Astrocyte (in vitro differentiated cells and primary cell): ENCODE data around the gene INHBE. TPM values are rescaled to one million over a fixed set of nuclear protein-coding genes. Genes with fewer than 3 reads are reported as not detected.

Experiments
- DNase-seq: peaks from one replicate; pipeline ENCODE4 v3.0.0-alpha.2; 2010; ENCODE audit warnings: low read depth
- FAIRE-seq: peaks from 2 replicates; lab custom pipeline; 2011; peaks lifted over from hg19 to GRCh38; lab: Jason Lieb, UNC
- H2AFZ ChIP-seq: 2 replicates; pipeline ENCODE4 v1.6.0; 2012; ENCODE audit warnings: low read depth, low read length, inconsistent platforms
- H3K27ac ChIP-seq: 2 replicates; pipeline ENCODE4 v1.5.1; 2011; ENCODE audit warnings: low read depth, low read length, inconsistent platforms
- H3K27me3 ChIP-seq: 2 replicates; pipeline ENCODE4 v1.6.0; 2011; ENCODE audit warnings: low read length, inconsistent platforms; ENCODE audit not compliant: insufficient read depth
- H3K36me3 ChIP-seq: 2 replicates; pipeline ENCODE4 v1.5.1; 2011; ENCODE audit warnings: low read length, inconsistent platforms; ENCODE audit not compliant: insufficient read depth
- H3K4me1 ChIP-seq: 2 replicates; pipeline ENCODE4 v1.5.1; 2011; ENCODE audit warnings: low read length, inconsistent platforms; ENCODE audit not compliant: insufficient read depth
- H3K4me2 ChIP-seq: 2 replicates; pipeline ENCODE4 v1.6.0; 2012; ENCODE audit warnings: low read length, inconsistent platforms
- H3K4me3 ChIP-seq: 2 replicates; pipeline ENCODE4 v1.5.1; 2011; ENCODE audit warnings: low read depth, mild to moderate bottlenecking, low read length, inconsistent platforms; ENCODE audit not compliant: insufficient read depth
- H3K79me2 ChIP-seq: 2 replicates; pipeline ENCODE4 v1.6.0; 2012; ENCODE audit warnings: mild to moderate bottlenecking, low read length, inconsistent platforms; ENCODE audit not compliant: insufficient read depth
- H3K9ac ChIP-seq: 2 replicates; pipeline ENCODE4 v1.6.0; 2012; ENCODE audit warnings: mild to moderate bottlenecking, low read length, inconsistent platforms
- H3K9me3 ChIP-seq: 2 replicates; pipeline ENCODE4 v1.5.1; 2012; ENCODE audit warnings: low read depth, mild to moderate bottlenecking, low read length, inconsistent platforms; ENCODE audit not compliant: insufficient read depth
- H4K20me1 ChIP-seq: 2 replicates; pipeline ENCODE4 v1.6.0; 2012; ENCODE audit warnings: low read length, inconsistent platforms; ENCODE audit not compliant: insufficient read depth
- H3K27ac Mint-ChIP-seq: one replicate; pipeline ENCODE4 v1.8.0; 2021; ENCODE audit warnings: mild to moderate bottlenecking, mixed read lengths; ENCODE audit not compliant: unreplicated experiment
- H3K27me3 Mint-ChIP-seq: one replicate; pipeline ENCODE4 v1.8.0; 2021; ENCODE audit warnings: low read depth, mixed read lengths; ENCODE audit not compliant: unreplicated experiment
- H3K36me3 Mint-ChIP-seq: one replicate; pipeline ENCODE4 v1.8.0; 2021; ENCODE audit warnings: low read depth, mixed read lengths; ENCODE audit not compliant: unreplicated experiment
- H3K4me1 Mint-ChIP-seq: one replicate; pipeline ENCODE4 v1.8.0; 2021; ENCODE audit warnings: low read depth, mixed read lengths; ENCODE audit not compliant: unreplicated experiment
- H3K4me3 Mint-ChIP-seq: one replicate; pipeline ENCODE4 v1.8.0; 2021; ENCODE audit warnings: mild to moderate bottlenecking, moderate library complexity, mixed read lengths; ENCODE audit not compliant: unreplicated experiment
- H3K9me3 Mint-ChIP-seq: one replicate; pipeline ENCODE4 v1.8.0; 2021; ENCODE audit warnings: mild to moderate bottlenecking, mixed read lengths; ENCODE audit not compliant: unreplicated experiment
- EZH2 ChIP-seq: IDR thresholded peaks from 2 replicates; pipeline ENCODE4 v1.6.1; 2012; ENCODE audit warnings: mild to moderate bottlenecking, low read length, inconsistent platforms; ENCODE audit not compliant: insufficient read depth
- total RNA-seq: library from RNA; stranded (reverse); gene quantifications from 2 replicates; pipeline ENCODE4 v1.2.1, GENCODE V29; 2021
- TF ChIP-seq, protein P1 (sequence below): IDR thresholded peaks from 2 replicates; pipeline ENCODE4 v1.5.1; 2011; ENCODE audit warnings: low read depth, mild to moderate bottlenecking, inconsistent platforms, low read length, moderate library complexity; ENCODE audit not compliant: insufficient read depth

INHBE gene
- total RNA-seq, 1 donor from 2014 or later, result 24.6 TPM

GRCh38 chr12:57461917-57462250 is 6.8 kb downstream of the INHBE start:
- peak; percentile 21 for DNase-seq
- no peak for FAIRE-seq
- H3K27ac Mint-ChIP-seq, result peak overlapping the region; percentile 86
- Histone ChIP-seq H4K20me1 (no peaks in the 10 kb centered on the region), H3K9ac (peak overlapping the region; percentile 79), H2AFZ (peak overlapping the region; percentile 85), H3K4me2 (peak overlapping the region; percentile 99), H3K27me3 (no peaks in the 10 kb centered on the region), H3K9me3 (no peaks in the 10 kb centered on the region), H3K79me2 (no peaks in the 10 kb centered on the region), H3K4me3 (peak overlapping the region; percentile 82), H3K4me1 (peaks cover 24% of the 10 kb centered on the region), H3K36me3 (no peaks in the 10 kb centered on the region), H3K27ac (peak overlapping the region; percentile 10)
- H3K36me3 Mint-ChIP-seq, result peaks cover 13% of the 10 kb centered on the region
- TF ChIP-seq, protein P1, sequence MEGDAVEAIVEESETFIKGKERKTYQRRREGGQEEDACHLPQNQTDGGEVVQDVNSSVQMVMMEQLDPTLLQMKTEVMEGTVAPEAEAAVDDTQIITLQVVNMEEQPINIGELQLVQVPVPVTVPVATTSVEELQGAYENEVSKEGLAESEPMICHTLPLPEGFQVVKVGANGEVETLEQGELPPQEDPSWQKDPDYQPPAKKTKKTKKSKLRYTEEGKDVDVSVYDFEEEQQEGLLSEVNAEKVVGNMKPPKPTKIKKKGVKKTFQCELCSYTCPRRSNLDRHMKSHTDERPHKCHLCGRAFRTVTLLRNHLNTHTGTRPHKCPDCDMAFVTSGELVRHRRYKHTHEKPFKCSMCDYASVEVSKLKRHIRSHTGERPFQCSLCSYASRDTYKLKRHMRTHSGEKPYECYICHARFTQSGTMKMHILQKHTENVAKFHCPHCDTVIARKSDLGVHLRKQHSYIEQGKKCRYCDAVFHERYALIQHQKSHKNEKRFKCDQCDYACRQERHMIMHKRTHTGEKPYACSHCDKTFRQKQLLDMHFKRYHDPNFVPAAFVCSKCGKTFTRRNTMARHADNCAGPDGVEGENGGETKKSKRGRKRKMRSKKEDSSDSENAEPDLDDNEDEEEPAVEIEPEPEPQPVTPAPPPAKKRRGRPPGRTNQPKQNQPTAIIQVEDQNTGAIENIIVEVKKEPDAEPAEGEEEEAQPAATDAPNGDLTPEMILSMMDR, result no peak
- TF ChIP-seq EZH2, result no peak
- H3K4me3 Mint-ChIP-seq, result peak overlapping the region; percentile 95
- peaks cover 20% of the 10 kb centered on the region for H3K4me1 Mint-ChIP-seq
- peaks cover 4% of the 10 kb centered on the region for H3K9me3 Mint-ChIP-seq
- H3K27me3 Mint-ChIP-seq, result peaks cover 29% of the 10 kb centered on the region

GRCh38 chr12:57462251-57462911 is 7.3 kb downstream of the INHBE start:
- Histone ChIP-seq H2AFZ (peak overlapping the region; percentile 85), H3K36me3 (no peaks in the 10 kb centered on the region), H3K79me2 (no peaks in the 10 kb centered on the region), H3K4me2 (peak overlapping the region; percentile 99), H3K27me3 (no peaks in the 10 kb centered on the region), H3K4me3 (peak overlapping the region; percentile 82), H3K27ac (peak overlapping the region; percentile 21), H3K9ac (peak overlapping the region; percentile 79), H4K20me1 (no peaks in the 10 kb centered on the region), H3K4me1 (peaks cover 24% of the 10 kb centered on the region), H3K9me3 (no peaks in the 10 kb centered on the region)
- H3K9me3 Mint-ChIP-seq, result peaks cover 4% of the 10 kb centered on the region
- peak; percentile 82 for DNase-seq
- FAIRE-seq, result no peak
- peak overlapping the region; percentile 95 for H3K4me3 Mint-ChIP-seq
- peaks cover 13% of the 10 kb centered on the region for H3K36me3 Mint-ChIP-seq
- peak overlapping the region; percentile 94 for H3K27ac Mint-ChIP-seq
- TF ChIP-seq, protein P1, result peak; percentile 94
- TF ChIP-seq EZH2, result no peak
- peaks cover 34% of the 10 kb centered on the region for H3K27me3 Mint-ChIP-seq
- H3K4me1 Mint-ChIP-seq, result peaks cover 20% of the 10 kb centered on the region

GRCh38 chr12:57462912-57463253 is 7.8 kb downstream of the INHBE start:
- H3K27ac ChIP-seq, result no peak overlapping the region
- no peaks in the 10 kb centered on the region for H3K9me3 ChIP-seq
- peaks cover 3% of the 10 kb centered on the region for H3K27me3 ChIP-seq
- FAIRE-seq (no peak), DNase-seq (no peak)
- peaks cover 18% of the 10 kb centered on the region for H3K4me1 Mint-ChIP-seq
- no peaks in the 10 kb centered on the region for H4K20me1 ChIP-seq
- H3K4me3 ChIP-seq, result no peak overlapping the region
- H3K36me3 ChIP-seq, result no peaks in the 10 kb centered on the region
- H3K4me1 ChIP-seq, result peaks cover 24% of the 10 kb centered on the region
- no peaks in the 10 kb centered on the region for H3K79me2 ChIP-seq
- H3K27me3 Mint-ChIP-seq, result peaks cover 39% of the 10 kb centered on the region
- no peak overlapping the region for H3K27ac Mint-ChIP-seq
- TF ChIP-seq EZH2, result no peak
- TF ChIP-seq, protein P1, result no peak
- peaks cover 14% of the 10 kb centered on the region for H3K36me3 Mint-ChIP-seq
- H2AFZ ChIP-seq, result no peak overlapping the region
- H3K4me2 ChIP-seq, result peak overlapping the region; percentile 99
- peaks cover 5% of the 10 kb centered on the region for H3K9me3 Mint-ChIP-seq
- H3K4me3 Mint-ChIP-seq, result peak overlapping the region; percentile 95
- H3K9ac ChIP-seq, result no peak overlapping the region
